Breast epithelium (tissue), 4 donors: ENCODE results near the gene ADCY5. TPM values are rescaled to one million over a fixed set of nuclear protein-coding genes. Genes with fewer than 3 reads are reported as not detected.

Source experiments
- DNase-seq, 2 donors: peaks; one replicate each; pipeline ENCODE4 v3.0.0-alpha.2; 2019; ENCODE audit warnings: low spot score in 2 of 2
- H3K27ac ChIP-seq, 2 donors: fragments of 200-600 bp; sonication (generic) in 1 of 2; one replicate each; pipeline ENCODE4 v1.5.1; 2016 to 2019; ENCODE audit warnings: mild to moderate bottlenecking in 1 of 2
- H3K27me3 ChIP-seq, 2 donors: fragments of 200-600 bp; sonication (generic) in 1 of 2; one replicate each; pipeline versions ENCODE4 v1.5.1 to v1.6.0; 2017 to 2019; ENCODE audit warnings: control low read depth in 1 of 2, mild to moderate bottlenecking in 1 of 2
- H3K36me3 ChIP-seq: fragments of 200-600 bp; one replicate; pipeline ENCODE4 v1.5.1; 2019
- H3K4me1 ChIP-seq, 2 donors: fragments of 200-600 bp; sonication (generic); one replicate each; pipeline ENCODE4 v1.5.1; 2016 to 2019; ENCODE audit warnings: control low read depth in 1 of 2
- H3K4me3 ChIP-seq, 3 donors: fragments of 200-600 bp; sonication (generic); 1 replicate in 2 of 3; 2 replicates in 1 of 3; pipeline ENCODE4 v1.5.1; 2016 to 2019; ENCODE audit warnings: mild to moderate bottlenecking in 3 of 3, moderate library complexity in 2 of 3
- H3K9me3 ChIP-seq, 2 donors: fragments of 200-600 bp; sonication (generic) in 1 of 2; one replicate each; pipeline ENCODE4 v1.5.1; 2016 to 2019; ENCODE audit warnings: control low read depth in 1 of 2
- POLR2A ChIP-seq: fragments of 450-650 bp; IDR thresholded peaks from one replicate; pipeline ENCODE4 v1.6.1; 2016; ENCODE audit warnings: antibody characterized with exemption, mild to moderate bottlenecking, moderate library complexity
- POLR2AphosphoS5 ChIP-seq, 3 donors: sonication (generic); formaldehyde crosslinking; IDR thresholded peaks; one replicate each; pipeline ENCODE4 v1.6.1; 2017; ENCODE audit warnings: antibody characterized with exemption in 3 of 3
- intact Hi-C: fragments of 100-400 bp; cut with DNase I; formaldehyde crosslinking; loops from one replicate; pipeline ENCODE4 v1.15.1; 2023; ENCODE audit warnings: low total_unique reads
- total RNA-seq, 3 donors: library from RNA; depleted of rRNA; stranded (reverse); fragments of >200 nt; gene quantifications; one replicate each; pipeline ENCODE4 v1.1.0, GENCODE V29; 2016
- TF ChIP-seq, protein P1 (sequence below), 3 donors: fragments of 450-650 bp; IDR thresholded peaks; one replicate each; pipeline ENCODE4 v1.5.1; 2016 to 2017; ENCODE audit warnings: antibody characterized with exemption in 3 of 3, mild to moderate bottlenecking in 3 of 3, moderate library complexity in 3 of 3

The ADCY5 gene
- total RNA-seq, 3 donors from 2014 or later, result 10.1 to 32.5 (median 11.5) TPM

DNA sequence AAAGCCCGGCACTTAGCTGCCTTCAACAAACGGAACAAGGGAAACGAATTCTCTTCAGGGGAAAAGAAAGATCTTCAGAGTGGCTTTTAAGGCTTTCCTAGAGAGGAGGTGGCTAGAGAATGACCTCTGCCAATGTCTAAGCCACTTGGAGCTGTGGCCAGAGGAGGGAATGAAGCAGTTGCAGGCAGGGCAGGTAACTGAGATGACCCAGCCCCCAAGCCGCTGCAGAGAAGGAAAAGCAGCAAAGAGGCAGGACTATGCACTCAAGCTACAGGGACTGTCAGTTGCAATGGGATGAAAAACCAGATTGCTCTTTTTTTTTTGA is 133.7 kb downstream of the ADCY5 start:
- H3K4me3 ChIP-seq, result no peak overlapping the region
- H3K27me3 ChIP-seq, result no peaks in the 10 kb centered on the region
- TF ChIP-seq POLR2AphosphoS5 (IDR thresholded peaks at IDR 0.05), result no peak
- TF ChIP-seq, protein P1, sequence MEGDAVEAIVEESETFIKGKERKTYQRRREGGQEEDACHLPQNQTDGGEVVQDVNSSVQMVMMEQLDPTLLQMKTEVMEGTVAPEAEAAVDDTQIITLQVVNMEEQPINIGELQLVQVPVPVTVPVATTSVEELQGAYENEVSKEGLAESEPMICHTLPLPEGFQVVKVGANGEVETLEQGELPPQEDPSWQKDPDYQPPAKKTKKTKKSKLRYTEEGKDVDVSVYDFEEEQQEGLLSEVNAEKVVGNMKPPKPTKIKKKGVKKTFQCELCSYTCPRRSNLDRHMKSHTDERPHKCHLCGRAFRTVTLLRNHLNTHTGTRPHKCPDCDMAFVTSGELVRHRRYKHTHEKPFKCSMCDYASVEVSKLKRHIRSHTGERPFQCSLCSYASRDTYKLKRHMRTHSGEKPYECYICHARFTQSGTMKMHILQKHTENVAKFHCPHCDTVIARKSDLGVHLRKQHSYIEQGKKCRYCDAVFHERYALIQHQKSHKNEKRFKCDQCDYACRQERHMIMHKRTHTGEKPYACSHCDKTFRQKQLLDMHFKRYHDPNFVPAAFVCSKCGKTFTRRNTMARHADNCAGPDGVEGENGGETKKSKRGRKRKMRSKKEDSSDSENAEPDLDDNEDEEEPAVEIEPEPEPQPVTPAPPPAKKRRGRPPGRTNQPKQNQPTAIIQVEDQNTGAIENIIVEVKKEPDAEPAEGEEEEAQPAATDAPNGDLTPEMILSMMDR (IDR thresholded peaks at IDR 0.05), result no peak
- TF ChIP-seq POLR2A, result no peak
- DNase-seq, result no peak
- intact Hi-C loops, result no loop called here
- H3K27ac ChIP-seq, result no peak overlapping the region
- H3K9me3 ChIP-seq, result no peaks in the 10 kb centered on the region
- H3K4me1 ChIP-seq, result no peaks in the 10 kb centered on the region
- no peaks in the 10 kb centered on the region for H3K36me3 ChIP-seq

DNA sequence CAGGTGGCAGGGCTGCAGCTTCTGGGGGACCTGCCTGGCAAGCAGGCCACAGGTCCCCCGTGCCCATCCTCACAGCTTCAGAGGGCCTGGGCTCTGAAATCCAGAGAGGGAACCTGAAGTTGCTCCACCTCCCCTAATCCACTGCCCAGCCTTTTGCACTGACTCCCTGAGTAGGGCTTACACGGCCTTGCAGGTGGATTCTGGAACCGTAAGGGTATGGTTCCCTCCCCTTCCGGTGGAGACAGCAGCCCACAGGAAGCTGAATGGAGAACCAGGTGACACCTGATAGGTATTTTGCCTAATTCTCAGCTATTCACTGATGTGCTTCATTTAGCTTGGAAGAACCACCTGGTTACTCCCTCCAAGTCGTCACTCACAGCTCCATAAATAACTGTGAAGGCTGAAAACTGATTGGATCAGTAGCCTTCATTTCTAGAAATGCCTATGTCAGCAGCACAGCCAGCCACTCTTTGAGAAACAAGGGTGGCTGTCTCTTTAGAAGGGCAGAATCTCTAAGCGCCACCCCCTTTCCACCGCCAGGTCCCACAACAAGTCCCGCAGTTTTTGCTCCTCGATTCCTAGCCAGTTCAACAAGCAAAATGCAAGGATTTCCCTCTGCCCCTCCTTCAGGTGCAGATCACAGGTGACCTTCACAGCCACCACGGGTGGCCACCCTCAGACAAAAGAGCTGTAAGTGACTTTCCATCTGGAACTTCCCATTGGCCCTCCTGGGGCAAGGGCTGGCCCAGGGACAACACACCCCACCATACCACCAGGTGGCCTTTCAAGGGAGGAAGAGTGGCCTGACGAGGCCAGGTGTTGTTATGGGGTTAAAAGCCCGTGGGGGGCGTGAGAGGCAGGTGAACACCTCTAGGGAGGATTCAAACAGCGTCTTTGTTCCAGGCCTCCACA is 134.3 kb downstream of the ADCY5 start:
- no peak overlapping the region for H3K27ac ChIP-seq
- TF ChIP-seq, protein P1 (IDR thresholded peaks at IDR 0.05), result no peak
- TF ChIP-seq POLR2AphosphoS5 (IDR thresholded peaks at IDR 0.05) (no peak), POLR2A (no peak)
- no peak overlapping the region for H3K4me3 ChIP-seq
- no peak for DNase-seq
- H3K9me3 ChIP-seq, result no peaks in the 10 kb centered on the region
- H3K4me1 ChIP-seq, result no peaks in the 10 kb centered on the region
- intact Hi-C loops, result no loop called here
- H3K27me3 ChIP-seq, result no peaks in the 10 kb centered on the region
- H3K36me3 ChIP-seq, result no peaks in the 10 kb centered on the region

DNA sequence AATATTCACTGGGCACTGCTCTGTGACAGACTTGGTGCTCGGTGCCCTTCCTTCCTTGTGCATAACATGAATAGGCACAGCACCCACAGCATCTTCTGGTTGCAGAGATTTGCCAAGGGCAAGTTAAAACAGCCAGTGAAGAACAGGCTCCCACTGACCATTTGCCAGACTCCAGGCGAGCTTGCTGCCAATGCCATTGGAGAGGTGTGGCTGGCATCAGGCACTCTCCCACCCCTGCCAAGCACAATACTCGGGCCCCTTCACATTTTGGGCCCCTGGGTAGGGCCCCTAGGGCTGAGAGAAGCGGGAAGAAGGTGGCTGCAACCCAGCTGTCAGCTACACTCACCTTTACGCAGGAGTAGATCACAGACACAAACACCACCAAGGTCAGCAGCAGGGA is 135.0 kb downstream of the ADCY5 start:
- Histone ChIP-seq H3K27ac (no peak overlapping the region), H3K9me3 (no peaks in the 10 kb centered on the region), H3K27me3 (no peaks in the 10 kb centered on the region), H3K36me3 (no peaks in the 10 kb centered on the region), H3K4me3 (no peak overlapping the region), H3K4me1 (no peaks in the 10 kb centered on the region)
- no peak for DNase-seq
- intact Hi-C loops, result no loop called here
- TF ChIP-seq, protein P1 (IDR thresholded peaks at IDR 0.05), result no peak
- no peak for TF ChIP-seq POLR2AphosphoS5 (IDR thresholded peaks at IDR 0.05)
- no peak for TF ChIP-seq POLR2A

DNA sequence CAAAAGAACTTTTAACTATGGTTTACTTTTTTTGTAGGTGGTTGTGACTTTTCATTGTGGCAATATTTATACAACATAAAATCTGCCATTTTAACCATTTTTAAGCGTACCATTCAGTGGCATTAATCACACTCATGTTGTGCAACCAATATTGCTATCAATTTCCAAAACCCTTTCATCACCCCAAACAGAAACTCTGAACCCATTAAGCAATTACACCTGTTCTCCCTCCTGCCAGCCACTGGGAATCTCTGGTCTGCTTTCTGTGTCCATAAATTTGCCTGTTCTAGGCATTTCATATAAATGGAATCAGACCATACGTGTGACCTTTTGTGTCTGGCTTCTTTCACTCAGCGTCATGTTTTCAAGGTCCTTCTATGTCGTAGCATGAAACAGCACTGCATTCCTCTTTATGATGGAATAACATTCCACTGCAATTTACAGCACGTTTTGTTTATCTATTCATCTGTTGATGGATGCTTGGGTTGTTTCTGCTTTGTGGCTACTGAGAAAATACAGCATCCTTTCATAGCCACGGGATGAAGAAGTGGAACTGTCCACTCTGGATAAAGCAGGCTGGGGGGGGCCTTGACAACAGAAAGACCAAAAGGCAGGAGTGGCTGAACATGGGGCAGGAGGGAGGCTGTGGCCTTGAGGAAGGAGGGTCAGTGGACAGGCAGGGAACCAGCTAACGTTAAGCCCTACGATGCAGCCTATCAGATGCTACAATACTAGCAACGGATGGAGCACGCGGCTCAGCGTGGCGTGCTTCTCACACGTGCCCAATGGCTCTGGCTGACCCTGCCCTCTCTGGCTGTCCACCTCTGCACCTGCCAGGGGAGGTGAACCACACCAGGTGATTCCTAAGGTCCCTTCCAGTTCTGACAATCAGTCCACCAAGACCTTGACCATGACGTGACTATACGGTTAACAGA is 136.3 kb downstream of the ADCY5 start:
- H3K9me3 ChIP-seq, result no peaks in the 10 kb centered on the region
- no peaks in the 10 kb centered on the region for H3K27me3 ChIP-seq
- DNase-seq, result no peak
- TF ChIP-seq, protein P1 (IDR thresholded peaks at IDR 0.05), result no peak
- TF ChIP-seq POLR2AphosphoS5 (IDR thresholded peaks at IDR 0.05) (no peak), POLR2A (no peak)
- no peak overlapping the region for H3K4me3 ChIP-seq
- intact Hi-C loops, result no loop called here
- H3K36me3 ChIP-seq, result no peaks in the 10 kb centered on the region
- H3K4me1 ChIP-seq, result no peaks in the 10 kb centered on the region
- no peak overlapping the region for H3K27ac ChIP-seq

DNA sequence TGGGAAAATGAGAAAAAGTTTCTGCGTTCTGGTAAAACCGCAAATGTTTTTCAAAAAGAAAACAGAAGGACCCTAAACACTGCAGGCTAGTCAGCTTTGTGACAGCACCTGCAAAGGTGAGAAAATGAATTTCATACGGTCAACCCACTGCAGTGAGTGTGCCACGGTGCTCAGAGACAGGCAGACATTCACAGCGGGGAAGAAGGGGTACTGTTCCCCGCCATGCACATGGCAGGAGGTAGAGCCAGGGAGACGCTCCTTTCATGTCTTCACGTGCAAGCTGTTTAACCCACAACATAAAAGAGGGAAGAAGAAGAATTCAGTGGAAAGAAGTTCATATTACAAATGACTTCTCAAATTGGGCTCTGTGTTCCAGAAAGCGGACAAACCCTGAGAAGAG is 137.7 kb downstream of the ADCY5 start:
- DNase-seq, result no peak
- no peaks in the 10 kb centered on the region for H3K36me3 ChIP-seq
- H3K9me3 ChIP-seq, result no peaks in the 10 kb centered on the region
- no peak overlapping the region for H3K4me3 ChIP-seq
- H3K27me3 ChIP-seq, result no peaks in the 10 kb centered on the region
- no peak overlapping the region for H3K27ac ChIP-seq
- no peak for TF ChIP-seq POLR2AphosphoS5 (IDR thresholded peaks at IDR 0.05)
- no peak for TF ChIP-seq POLR2A
- TF ChIP-seq, protein P1 (IDR thresholded peaks at IDR 0.05), result no peak
- intact Hi-C loops, result no loop called here
- no peaks in the 10 kb centered on the region for H3K4me1 ChIP-seq
